ENCODE data around the gene POU6F2. TPM values are rescaled to one million over a fixed set of nuclear protein-coding genes. Genes with fewer than 3 reads are reported as not detected.
A peak's percentile ranks its signal among the peaks of the same experiment; 100 is the strongest.

The POU6F2 gene
- total RNA-seq, 4 donors from 2014 or later, result 0.48 to 0.82 TPM; not detected in 2

- no peak overlapping the region for H3K4me3 ChIP-seq
- intact Hi-C loops (cut with DNase I; ENCODE audit: low total_unique reads) (no loop called here), in situ Hi-C loops (cut with MboI; ENCODE audit: low pct_ligation_motif_present in 1 of 4, low pct_unique_long_range_greater_than_20kb in 1 of 4, low sequenced_read_pairs in 3 of 4) (no loop called here)
- H3K36me3 ChIP-seq, result no peaks in the 10 kb centered on the region
- TF ChIP-seq EP300 (IDR thresholded peaks at IDR 0.05; ENCODE audit: low read depth) (no peak), POLR2AphosphoS5 (IDR thresholded peaks at IDR 0.05) (no peak), POLR2A (IDR thresholded peaks at IDR 0.05) (no peak)
- TF ChIP-seq, protein P1, sequence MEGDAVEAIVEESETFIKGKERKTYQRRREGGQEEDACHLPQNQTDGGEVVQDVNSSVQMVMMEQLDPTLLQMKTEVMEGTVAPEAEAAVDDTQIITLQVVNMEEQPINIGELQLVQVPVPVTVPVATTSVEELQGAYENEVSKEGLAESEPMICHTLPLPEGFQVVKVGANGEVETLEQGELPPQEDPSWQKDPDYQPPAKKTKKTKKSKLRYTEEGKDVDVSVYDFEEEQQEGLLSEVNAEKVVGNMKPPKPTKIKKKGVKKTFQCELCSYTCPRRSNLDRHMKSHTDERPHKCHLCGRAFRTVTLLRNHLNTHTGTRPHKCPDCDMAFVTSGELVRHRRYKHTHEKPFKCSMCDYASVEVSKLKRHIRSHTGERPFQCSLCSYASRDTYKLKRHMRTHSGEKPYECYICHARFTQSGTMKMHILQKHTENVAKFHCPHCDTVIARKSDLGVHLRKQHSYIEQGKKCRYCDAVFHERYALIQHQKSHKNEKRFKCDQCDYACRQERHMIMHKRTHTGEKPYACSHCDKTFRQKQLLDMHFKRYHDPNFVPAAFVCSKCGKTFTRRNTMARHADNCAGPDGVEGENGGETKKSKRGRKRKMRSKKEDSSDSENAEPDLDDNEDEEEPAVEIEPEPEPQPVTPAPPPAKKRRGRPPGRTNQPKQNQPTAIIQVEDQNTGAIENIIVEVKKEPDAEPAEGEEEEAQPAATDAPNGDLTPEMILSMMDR (IDR thresholded peaks at IDR 0.05), result no peak
- H3K27me3 ChIP-seq, result no peaks in the 10 kb centered on the region
- H3K9me3 ChIP-seq, result no peaks in the 10 kb centered on the region
- H3K27ac ChIP-seq, result peak overlapping the region in 1 of 4 donors; percentile 1
- peaks cover 0 to 8% (median 0%) of the 10 kb centered on the region in 4 donors for H3K4me1 ChIP-seq
- WGBS, 2 donors (ENCODE audit: low coverage in 1 of 2), result 48 to 50% methylated on average over 2 of the region's 2 CpGs
- DNase-seq, result no peak
Measured at GRCh38 chr7:39198556-39198955, 220.8 kb downstream of the POU6F2 start.

- H3K4me1 ChIP-seq, result peaks cover 0 to 8% (median 0%) of the 10 kb centered on the region in 4 donors
- TF ChIP-seq POLR2AphosphoS5 (IDR thresholded peaks at IDR 0.05) (no peak), POLR2A (IDR thresholded peaks at IDR 0.05) (no peak), EP300 (IDR thresholded peaks at IDR 0.05; ENCODE audit: low read depth) (no peak)
- TF ChIP-seq, protein P1 (IDR thresholded peaks at IDR 0.05), result no peak
- H3K36me3 ChIP-seq, result no peaks in the 10 kb centered on the region
- peak overlapping the region in 1 of 4 donors; percentile 1 for H3K27ac ChIP-seq
- intact Hi-C loops (cut with DNase I; ENCODE audit: low total_unique reads) (no loop called here), in situ Hi-C loops (cut with MboI; ENCODE audit: low pct_ligation_motif_present in 1 of 4, low pct_unique_long_range_greater_than_20kb in 1 of 4, low sequenced_read_pairs in 3 of 4) (no loop called here)
- no peak overlapping the region for H3K4me3 ChIP-seq
- 49 to 57% methylated on average over 4 of the region's 4 CpGs for WGBS, 2 donors (ENCODE audit: low coverage in 1 of 2)
- no peak for DNase-seq
- no peaks in the 10 kb centered on the region for H3K9me3 ChIP-seq
- H3K27me3 ChIP-seq, result no peaks in the 10 kb centered on the region
Measured at GRCh38 chr7:39199006-39199405, 221.3 kb downstream of the POU6F2 start.

DNA sequence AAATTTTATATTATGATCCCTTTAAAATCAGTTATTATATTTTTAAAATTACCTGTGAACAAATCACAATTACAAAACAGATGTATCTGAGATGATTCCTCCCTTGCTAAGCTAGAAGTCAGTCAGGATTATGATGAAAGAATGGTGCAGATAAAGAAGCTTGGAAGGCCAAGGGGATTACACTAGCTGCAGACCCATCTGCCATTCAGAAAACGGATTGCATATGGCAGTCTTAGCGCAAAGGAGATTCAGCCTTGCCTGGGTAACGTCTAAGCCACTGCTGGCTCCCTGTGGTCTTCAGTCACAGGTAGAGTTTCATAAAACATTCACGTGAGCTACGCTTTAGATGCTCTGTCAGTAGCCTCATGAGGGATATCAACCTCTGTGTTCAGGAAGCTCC is 222.2 kb downstream of the POU6F2 start:
- no peaks in the 10 kb centered on the region for H3K27me3 ChIP-seq
- peaks cover 0 to 8% (median 0%) of the 10 kb centered on the region in 4 donors for H3K4me1 ChIP-seq
- no peaks in the 10 kb centered on the region for H3K36me3 ChIP-seq
- in situ Hi-C loops (cut with MboI; ENCODE audit: low pct_ligation_motif_present in 1 of 4, low pct_unique_long_range_greater_than_20kb in 1 of 4, low sequenced_read_pairs in 3 of 4) (no loop called here), intact Hi-C loops (cut with DNase I; ENCODE audit: low total_unique reads) (no loop called here)
- no peak overlapping the region for H3K27ac ChIP-seq
- TF ChIP-seq, protein P1 (IDR thresholded peaks at IDR 0.05), result no peak
- no peak for TF ChIP-seq POLR2AphosphoS5 (IDR thresholded peaks at IDR 0.05)
- TF ChIP-seq EP300 (IDR thresholded peaks at IDR 0.05; ENCODE audit: low read depth), result no peak
- no peak for TF ChIP-seq POLR2A (IDR thresholded peaks at IDR 0.05)
- no peak for DNase-seq
- WGBS, 2 donors (ENCODE audit: low coverage in 1 of 2), result 81 to 83% methylated on average over 5 of the region's 5 CpGs
- H3K4me3 ChIP-seq, result no peak overlapping the region
- H3K9me3 ChIP-seq, result no peaks in the 10 kb centered on the region

- WGBS, 2 donors (ENCODE audit: low coverage in 1 of 2), result 54 to 80% methylated on average over 1 of the region's 1 CpG
- TF ChIP-seq EP300 (IDR thresholded peaks at IDR 0.05; ENCODE audit: low read depth) (no peak), POLR2AphosphoS5 (IDR thresholded peaks at IDR 0.05) (no peak), POLR2A (IDR thresholded peaks at IDR 0.05) (no peak)
- TF ChIP-seq, protein P1 (IDR thresholded peaks at IDR 0.05), result no peak
- in situ Hi-C loops (cut with MboI; ENCODE audit: low pct_ligation_motif_present in 1 of 4, low pct_unique_long_range_greater_than_20kb in 1 of 4, low sequenced_read_pairs in 3 of 4), result no loop called here
- intact Hi-C loops (cut with DNase I; ENCODE audit: low total_unique reads), result no loop called here
- H3K36me3 ChIP-seq, result no peaks in the 10 kb centered on the region
- H3K4me1 ChIP-seq, result peaks cover 0 to 8% (median 0%) of the 10 kb centered on the region in 4 donors
- no peaks in the 10 kb centered on the region for H3K27me3 ChIP-seq
- H3K4me3 ChIP-seq, result no peak overlapping the region
- no peak for DNase-seq
- H3K9me3 ChIP-seq, result no peaks in the 10 kb centered on the region
- no peak overlapping the region for H3K27ac ChIP-seq
Measured at GRCh38 chr7:39202041-39202440, 224.3 kb downstream of the POU6F2 start.

Measured in transverse colon (tissue), 4 donors.